Memory B cell (primary cell): Measurements from ENCODE around the gene TINAGL1.

Experiments used
- ATAC-seq: fragments of 150-1000 bp; cut with Tn5 transposase; 2 replicates; pipeline ENCODE4 v1.10.0; 2021; ENCODE audit warnings: low read depth, mild to moderate bottlenecking, moderate library complexity
- DNase-seq, 2 donors: peaks; one replicate each; pipeline ENCODE4 v3.0.0; 2022; ENCODE audit warnings: low spot score in 2 of 2
- H3K27ac Mint-ChIP-seq: one replicate; pipeline ENCODE4 v1.8.0; 2022; ENCODE audit warnings: mild to moderate bottlenecking, moderate library complexity, mixed read lengths
- H3K27me3 Mint-ChIP-seq: one replicate; pipeline ENCODE4 v1.8.0; 2022; ENCODE audit warnings: mixed read lengths
- H3K36me3 Mint-ChIP-seq: one replicate; pipeline ENCODE4 v1.8.0; 2022; ENCODE audit warnings: mild to moderate bottlenecking, mixed read lengths
- H3K4me1 Mint-ChIP-seq: one replicate; pipeline ENCODE4 v1.8.0; 2022; ENCODE audit warnings: mixed read lengths
- H3K4me3 Mint-ChIP-seq: one replicate; pipeline ENCODE4 v1.8.0; 2022; ENCODE audit warnings: mild to moderate bottlenecking, moderate library complexity, mixed read lengths
- H3K9me3 Mint-ChIP-seq: one replicate; pipeline ENCODE4 v1.8.0; 2022; ENCODE audit warnings: mixed read lengths

Gene TINAGL1

GRCh38 chr1:31633117-31633516 is 56.8 kb downstream of the TINAGL1 start:
- Mint-ChIP-seq H3K9me3 (no peaks in the 10 kb centered on the region), H3K4me3 (no peak overlapping the region), H3K27ac (no peak overlapping the region), H3K36me3 (peaks cover 23% of the 10 kb centered on the region), H3K27me3 (no peaks in the 10 kb centered on the region), H3K4me1 (peaks cover 10% of the 10 kb centered on the region)
- ATAC-seq (no peak), DNase-seq (no peak)
